HG02981 (cell line): ENCODE data around the gene C6.
"Not testable (repeated sequence)": the region's sequence is repeated elsewhere in the genome, so short reads cannot be mapped to it uniquely, and the experiment has no call there.

ENCODE experiments used
- ATAC-seq: cut with Tn5 transposase; IDR thresholded peaks from one replicate; pipeline ENCODE4 v1.9.1; 2021; ENCODE audit warnings: mild to moderate bottlenecking, moderate library complexity; ENCODE audit not compliant: unreplicated experiment

The C6 gene

DNA sequence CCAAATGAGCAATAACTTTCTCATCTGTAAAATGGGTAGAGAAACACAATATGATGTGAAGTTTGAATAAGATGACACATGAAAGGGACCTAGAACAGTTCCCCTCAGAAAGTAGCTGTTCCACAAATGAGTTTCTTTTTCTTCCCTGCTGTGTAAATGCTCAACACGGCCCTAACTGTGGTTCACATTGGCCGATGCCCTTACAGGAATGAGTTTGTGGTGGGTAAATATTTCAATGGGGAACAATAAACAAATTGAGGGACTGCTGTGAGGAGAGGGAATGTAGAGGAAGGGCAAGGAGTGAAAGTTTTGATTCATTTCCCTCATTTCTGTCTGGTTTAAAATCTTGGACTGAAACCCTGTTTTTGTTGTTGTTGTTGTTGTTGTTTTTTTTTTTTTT is 12.8 kb downstream of the C6 start:
- no peak for ATAC-seq

DNA sequence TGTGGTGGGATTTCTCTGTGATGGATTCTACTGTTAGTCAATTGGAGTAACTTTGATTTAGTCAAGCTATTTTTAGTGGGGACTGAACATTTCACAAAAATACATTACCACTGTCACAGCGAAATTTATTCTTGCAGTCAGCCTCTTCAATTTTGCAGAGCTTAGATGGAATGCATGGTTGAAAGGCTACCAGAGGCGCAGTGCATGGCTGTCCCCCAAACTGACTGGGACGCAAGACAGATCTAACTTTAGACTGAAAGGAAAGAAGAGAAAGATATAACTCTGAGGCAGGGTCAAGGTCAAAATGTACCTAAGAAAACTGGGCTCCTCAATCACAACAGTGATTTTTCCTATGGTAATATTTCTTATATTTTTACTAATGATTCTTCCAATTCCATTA is 13.7 kb downstream of the C6 start:
- ATAC-seq: no peak

DNA sequence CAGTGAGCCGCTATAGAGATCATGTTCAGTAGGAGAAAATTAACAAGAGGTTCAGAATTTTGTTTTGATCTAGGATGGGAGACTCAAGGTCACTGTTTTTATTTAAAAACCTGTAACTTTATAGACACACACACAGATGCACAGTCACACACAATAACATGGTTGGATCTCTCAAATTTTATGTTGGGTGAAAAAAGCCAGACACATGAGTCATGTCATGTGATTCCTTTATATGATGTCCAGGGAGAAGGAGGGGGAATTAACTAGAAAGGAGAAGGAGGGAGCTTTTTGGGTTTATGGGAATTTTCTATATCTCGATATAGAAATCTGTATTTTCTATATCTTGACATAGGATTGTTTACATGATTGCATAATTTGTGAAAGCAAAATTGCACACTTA is 17.1 kb downstream of the C6 start:
- no peak for ATAC-seq

- ATAC-seq: no peak
These were observed 18.1 kb downstream of the C6 start for GRCh38 chr5:41195228-41195627.

DNA sequence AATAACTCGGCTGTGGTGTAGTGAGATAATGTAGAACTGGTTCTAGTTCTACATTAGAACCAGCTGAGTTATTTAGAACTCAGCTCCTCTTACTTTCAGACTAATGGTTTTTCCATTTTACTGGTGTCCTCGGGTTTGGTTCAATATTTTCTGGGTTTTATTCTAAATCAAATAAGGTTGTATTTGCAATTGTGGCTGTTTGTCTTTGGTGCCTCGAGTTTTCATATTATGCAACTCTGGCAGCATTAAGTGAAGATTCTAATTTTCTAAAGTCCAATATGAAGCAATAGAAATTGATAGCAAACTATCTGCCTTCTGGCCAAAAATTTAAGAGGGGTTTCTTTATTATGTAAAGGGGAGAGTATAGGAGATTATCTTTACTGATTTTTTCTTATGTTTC is 19.0 kb downstream of the C6 start:
- no peak for ATAC-seq

DNA sequence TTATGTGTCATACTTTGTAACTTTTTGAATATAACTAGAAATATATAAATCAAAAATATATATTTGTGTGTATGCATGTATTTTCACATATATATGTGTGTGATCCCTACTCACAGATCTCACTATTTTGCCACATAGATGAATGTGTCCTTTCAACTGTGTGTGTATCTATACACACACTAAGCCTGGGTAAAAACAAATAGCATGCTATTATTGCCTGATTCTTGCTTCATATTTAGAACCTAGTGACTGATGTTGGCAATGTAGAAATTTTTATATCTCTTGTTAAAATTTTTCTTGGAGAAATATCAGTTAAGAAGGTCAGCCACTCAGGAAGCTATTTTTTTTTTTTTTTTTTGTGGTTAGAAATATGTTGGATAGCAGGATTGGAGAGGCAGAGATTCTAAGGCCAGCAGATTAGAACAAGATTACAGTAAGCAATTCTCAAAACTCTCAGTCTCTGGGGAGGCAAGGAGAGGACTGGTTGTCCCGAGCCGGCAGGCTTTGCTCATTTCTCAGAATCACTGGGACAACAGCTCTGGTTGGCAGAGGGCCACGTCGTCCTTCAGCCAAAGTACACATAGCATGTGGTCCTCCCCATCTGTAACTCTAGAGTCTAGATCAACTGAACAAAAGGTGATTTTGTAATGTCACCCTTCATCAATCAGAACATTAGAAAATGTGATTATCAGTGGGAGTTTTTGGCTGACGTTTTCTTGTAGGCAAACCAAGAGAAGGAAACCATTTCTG is 19.7 kb downstream of the C6 start:
- ATAC-seq: no peak

DNA sequence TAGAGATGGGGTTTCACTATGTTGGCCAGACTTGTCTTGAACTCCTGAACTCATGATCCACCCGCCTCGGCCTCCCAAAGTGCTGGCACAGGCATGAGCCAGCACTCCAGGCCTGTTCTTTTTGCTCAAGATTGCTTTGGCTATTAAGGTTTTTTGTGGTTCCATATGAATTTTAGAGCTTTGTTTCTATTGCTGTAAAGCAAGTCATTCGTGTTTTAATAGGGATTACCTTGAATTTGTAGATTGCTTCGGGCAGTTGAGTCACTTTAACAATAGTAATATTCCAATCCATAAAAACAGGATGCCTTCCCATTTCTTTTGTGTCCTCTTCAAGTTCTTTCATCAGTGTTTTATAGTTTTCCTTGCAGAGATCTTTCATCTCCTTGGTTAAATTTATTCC is 22.1 kb downstream of the C6 start:
- no peak for ATAC-seq

GRCh38 chr5:41186143-41186542 is 27.2 kb downstream of the C6 start:
- no peak for ATAC-seq

GRCh38 chr5:41183331-41183730 is 30.0 kb downstream of the C6 start:
- ATAC-seq: not testable (repeated sequence)

- ATAC-seq: no peak
These were observed 30.7 kb downstream of the C6 start for GRCh38 chr5:41182666-41183065.

DNA sequence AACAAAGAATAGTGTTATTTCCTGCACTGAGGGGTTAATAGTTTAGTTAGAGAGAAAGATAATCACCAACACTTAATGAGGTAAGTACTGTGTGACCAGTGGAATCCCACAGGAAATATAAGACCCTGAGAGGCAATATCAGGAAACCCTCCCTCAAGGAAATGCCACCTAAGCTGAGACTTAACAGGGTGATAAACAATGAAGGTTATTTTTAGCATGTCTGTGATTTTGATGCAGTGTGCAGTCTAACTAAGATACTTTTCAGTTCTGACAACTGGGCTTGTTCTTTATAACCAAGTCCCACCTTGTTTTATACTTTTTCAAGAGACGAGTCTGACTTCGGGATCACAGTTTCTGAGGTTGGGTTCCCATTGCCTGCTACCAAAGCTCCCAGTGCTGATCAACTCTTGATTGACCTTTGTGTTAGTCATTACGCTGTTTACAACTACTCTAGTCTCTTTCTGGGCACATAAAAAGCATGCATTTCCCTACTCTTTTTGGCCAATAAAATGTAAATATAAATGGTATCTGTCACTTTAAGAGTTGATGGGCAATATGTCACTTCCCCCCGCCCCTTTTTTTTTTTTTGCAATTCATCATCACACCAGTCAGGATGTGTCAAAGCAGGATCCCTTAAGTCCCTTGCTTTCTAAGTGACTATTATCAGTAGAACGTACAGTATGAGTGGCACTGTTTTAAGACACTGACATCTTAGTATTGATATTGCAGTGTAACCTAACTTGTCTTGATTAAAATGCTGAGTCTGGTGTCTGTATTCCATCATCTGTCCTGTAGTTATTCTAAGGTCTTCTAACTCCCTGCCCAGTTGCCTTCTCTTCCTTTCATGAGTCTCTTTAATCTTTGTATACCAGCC is 31.4 kb downstream of the C6 start:
- ATAC-seq: no peak

DNA sequence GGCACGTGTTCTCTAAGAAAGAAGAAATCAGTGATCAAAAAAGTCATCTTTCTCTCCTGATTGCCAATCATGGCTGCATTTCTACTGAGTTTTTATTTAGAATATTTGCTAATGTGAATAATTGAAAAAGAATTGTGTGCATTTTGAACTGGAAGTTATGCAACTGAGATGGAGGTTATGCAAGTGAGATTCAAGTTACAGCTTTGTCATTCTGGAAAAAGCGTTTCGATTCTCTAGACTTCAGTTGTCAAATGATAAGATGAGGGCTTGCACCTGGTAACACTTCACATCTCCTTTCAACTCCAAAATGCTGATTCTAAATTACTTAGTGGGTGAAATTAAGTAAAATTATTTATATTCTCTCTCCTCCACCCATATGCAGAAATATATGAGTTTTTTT is 36.4 kb downstream of the C6 start:
- no peak for ATAC-seq

DNA sequence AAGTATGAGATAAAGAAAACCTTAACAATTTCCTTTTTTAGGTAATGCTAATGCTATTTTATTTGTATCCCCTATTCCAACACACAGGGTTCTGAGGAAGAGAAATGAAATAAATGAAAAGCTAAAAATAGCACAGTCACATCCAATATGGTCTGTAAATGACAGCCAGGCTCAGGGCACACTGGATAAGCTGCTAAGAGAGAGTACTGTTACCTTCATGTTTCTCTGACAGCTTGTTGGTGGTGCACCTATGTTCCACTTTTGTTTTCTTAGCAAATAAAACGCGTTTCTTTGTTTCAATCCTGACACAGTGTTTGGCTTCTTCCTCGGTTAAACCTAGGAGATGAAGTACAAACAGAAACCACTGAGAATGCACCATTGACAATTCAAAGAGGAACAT is 41.3 kb downstream of the C6 start:
- no peak for ATAC-seq

DNA sequence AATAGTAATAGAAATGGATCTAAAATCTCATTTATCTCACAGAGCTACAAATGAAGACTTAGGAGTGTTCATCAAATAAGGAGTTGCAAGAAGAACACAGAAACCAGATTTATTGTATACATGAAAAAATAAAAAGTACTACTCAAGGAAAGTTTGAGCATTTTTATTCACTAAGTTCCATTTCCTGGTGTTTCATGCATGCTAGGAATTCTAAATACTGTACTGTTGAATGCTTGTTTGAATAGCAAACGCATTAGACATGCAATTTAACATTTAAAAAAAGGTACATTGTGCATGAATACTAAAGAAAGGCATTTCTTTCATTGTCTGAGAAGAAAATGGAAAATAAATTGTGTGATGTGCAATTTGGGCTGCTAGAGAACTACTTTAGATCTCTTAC is 52.1 kb downstream of the C6 start:
- ATAC-seq: no peak

DNA sequence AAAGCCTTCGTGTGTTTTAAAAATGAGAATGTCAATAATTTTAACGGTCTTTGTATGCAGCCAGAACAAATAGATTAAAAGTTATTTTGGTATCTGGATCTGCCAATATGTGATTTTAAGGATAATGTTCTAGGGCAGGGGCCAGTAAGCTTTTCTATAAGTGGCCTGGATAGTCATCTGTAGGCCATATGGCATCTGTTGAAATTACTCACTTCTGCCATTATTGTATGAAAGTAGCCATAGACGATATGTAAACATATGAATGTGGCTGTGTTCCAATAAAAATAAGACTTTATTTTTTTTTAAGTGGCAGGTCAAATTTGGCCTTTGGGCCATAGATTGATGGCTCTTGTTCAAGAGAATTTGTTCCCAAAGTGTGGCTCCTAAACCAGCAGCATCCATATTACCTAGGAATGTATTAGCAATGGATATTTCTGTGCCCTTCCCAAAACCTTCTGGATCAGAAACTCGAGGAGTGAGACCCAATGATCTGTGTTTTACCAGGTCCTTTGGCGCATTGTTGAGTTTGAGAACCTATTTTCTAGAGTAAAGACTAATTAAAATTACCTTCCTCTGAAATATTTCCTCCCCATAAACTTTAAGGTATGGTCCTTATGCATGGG is 55.9 kb downstream of the C6 start:
- ATAC-seq: no peak

GRCh38 chr5:41156739-41157138 is 56.6 kb downstream of the C6 start:
- ATAC-seq: no peak

DNA sequence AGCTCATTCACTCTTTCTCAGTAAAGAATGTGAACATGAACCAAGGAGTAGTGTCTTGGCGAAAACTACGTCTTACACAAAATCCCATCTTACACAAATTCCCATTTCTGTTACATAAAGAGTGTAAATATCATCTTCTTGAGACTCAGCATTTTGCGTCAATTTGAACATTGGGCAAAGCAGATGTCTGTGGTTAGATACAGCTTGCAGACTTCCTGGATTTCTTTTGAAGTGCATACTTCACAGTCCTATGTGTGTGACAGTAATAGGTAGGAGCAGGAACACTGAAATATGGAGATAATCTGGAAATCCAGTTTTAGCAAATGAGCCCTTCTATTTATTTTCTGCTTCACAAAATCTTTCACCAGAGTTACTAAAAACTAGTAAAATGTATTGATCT is 58.8 kb downstream of the C6 start:
- no peak for ATAC-seq

DNA sequence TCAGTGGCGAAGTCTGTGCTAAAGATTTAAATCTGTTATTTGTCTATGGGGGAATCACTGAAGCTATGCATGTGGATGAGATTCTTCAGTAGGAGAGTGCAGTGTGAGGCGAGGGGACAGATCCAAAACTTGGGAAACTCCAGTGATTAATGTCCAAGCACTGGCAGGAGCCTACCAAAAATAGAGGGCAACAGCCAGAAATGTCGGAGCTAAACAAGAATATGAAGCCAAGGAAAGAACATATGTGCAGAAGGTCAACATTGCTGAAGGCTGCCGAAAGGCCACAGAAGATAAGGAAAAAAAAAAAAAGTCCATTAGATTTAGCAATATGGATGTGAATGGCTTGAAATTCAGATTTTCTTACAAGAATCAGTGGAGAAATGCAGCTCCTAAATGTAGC is 61.8 kb downstream of the C6 start:
- ATAC-seq: no peak

GRCh38 chr5:41148448-41148847 is 64.9 kb downstream of the C6 start:
- no peak for ATAC-seq

- no peak for ATAC-seq
These were observed 68.0 kb downstream of the C6 start for GRCh38 chr5:41145306-41145705.

GRCh38 chr5:41143131-41143901 is 70.0 kb downstream of the C6 start:
- no peak for ATAC-seq
